NCI-H2227 (cell line): Measurements from ENCODE around the gene APOB.

Source experiments
- DNase-seq: peaks from one replicate; lab custom pipeline; 2025; ENCODE audit not compliant: unreplicated experiment; lab: John Stamatoyannopoulos, UW

Gene APOB

GRCh38 chr2:20985062-20985461 is 58.8 kb downstream of the APOB start:
- no peak for DNase-seq

- DNase-seq = no peak
These were observed 59.5 kb downstream of the APOB start for GRCh38 chr2:20984408-20984807.

GRCh38 chr2:20983844-20984243 is 60.0 kb downstream of the APOB start:
- no peak for DNase-seq

GRCh38 chr2:20982861-20983260 is 61.0 kb downstream of the APOB start:
- no peak for DNase-seq

- DNase-seq = no peak
These were observed 66.2 kb downstream of the APOB start for GRCh38 chr2:20977520-20978180.

GRCh38 chr2:20976527-20976926 is 67.3 kb downstream of the APOB start:
- no peak for DNase-seq

- no peak for DNase-seq
These were observed 70.9 kb downstream of the APOB start for GRCh38 chr2:20972792-20973565.

GRCh38 chr2:20972110-20972509 is 71.8 kb downstream of the APOB start:
- no peak for DNase-seq

- no peak for DNase-seq
These were observed 73.8 kb downstream of the APOB start for GRCh38 chr2:20970068-20970467.

- no peak for DNase-seq
These were observed 77.7 kb downstream of the APOB start for GRCh38 chr2:20966061-20966595.

GRCh38 chr2:20965221-20965620 is 78.7 kb downstream of the APOB start:
- DNase-seq = no peak

GRCh38 chr2:20963867-20964266 is 80.0 kb downstream of the APOB start:
- no peak for DNase-seq

- DNase-seq = peak; percentile 68
These were observed 80.8 kb downstream of the APOB start for GRCh38 chr2:20962939-20963557.

- DNase-seq = no peak
These were observed 82.0 kb downstream of the APOB start for GRCh38 chr2:20961858-20962257.

GRCh38 chr2:20960003-20960402 is 83.9 kb downstream of the APOB start:
- no peak for DNase-seq

- no peak for DNase-seq
These were observed 84.6 kb downstream of the APOB start for GRCh38 chr2:20959252-20959651.

GRCh38 chr2:20957788-20958525 is 85.9 kb downstream of the APOB start:
- no peak for DNase-seq

- no peak for DNase-seq
These were observed 88.4 kb downstream of the APOB start for GRCh38 chr2:20955277-20956026.

GRCh38 chr2:20953146-20953824 is 90.6 kb downstream of the APOB start:
- no peak for DNase-seq
